Esophagus muscularis mucosa (tissue), 4 donors: ENCODE data around the gene ZBTB45. TPM values are rescaled to one million over a fixed set of nuclear protein-coding genes. Genes with fewer than 3 reads are reported as not detected.
"Not testable (repeated sequence)": the region's sequence is repeated elsewhere in the genome, so short reads cannot be mapped to it uniquely, and the experiment has no call there.

ENCODE experiments used
- DNase-seq: peaks from one replicate; pipeline ENCODE4 v3.0.0-alpha.2; 2017; ENCODE audit errors: extremely low spot score
- H3K27ac ChIP-seq, 4 donors: fragments of 200-600 bp; sonication (generic); replicated peaks in 1 of 4; 1 replicate in 3 of 4; 2 replicates in 1 of 4; pipeline ENCODE4 v1.5.1; 2016 to 2019; ENCODE audit warnings: mild to moderate bottlenecking in 1 of 4
- H3K27me3 ChIP-seq, 4 donors: fragments of 200-600 bp; sonication (generic); one replicate each; pipeline versions ENCODE4 v1.5.1 to v1.6.0; 2016 to 2019
- H3K36me3 ChIP-seq, 4 donors: fragments of 200-600 bp; sonication (generic); one replicate each; pipeline ENCODE4 v1.5.1; 2016 to 2019
- H3K4me1 ChIP-seq, 4 donors: fragments of 200-600 bp; sonication (generic); one replicate each; pipeline ENCODE4 v1.5.1; 2016 to 2019
- H3K4me3 ChIP-seq, 4 donors: fragments of 200-600 bp; sonication (generic); 1 replicate in 2 of 4; 2 replicates in 2 of 4; pipeline ENCODE4 v1.5.1; 2016 to 2019; ENCODE audit warnings: mild to moderate bottlenecking in 4 of 4, moderate library complexity in 1 of 4
- H3K9me3 ChIP-seq, 4 donors: fragments of 200-600 bp; sonication (generic); 1 replicate in 3 of 4; 2 replicates in 1 of 4; pipeline ENCODE4 v1.5.1; 2016 to 2019
- CTCF ChIP-seq, 3 experiments: fragments of 200-600 bp in 2 of 3; fragments of 450-650 bp in 1 of 3; sonication (generic) in 2 of 3; IDR thresholded peaks; one replicate each; pipeline ENCODE4 v1.5.1; 2017 to 2019; ENCODE audit warnings: antibody characterized with exemption in 3 of 3, mild to moderate bottlenecking in 2 of 3, moderate library complexity in 1 of 3
- EP300 ChIP-seq: sonication (generic); formaldehyde crosslinking; IDR thresholded peaks from one replicate; pipeline ENCODE4 v1.6.1; 2017; ENCODE audit warnings: antibody characterized with exemption
- POLR2A ChIP-seq: fragments of 450-650 bp; IDR thresholded peaks from one replicate; pipeline ENCODE4 v1.6.1; 2017; ENCODE audit warnings: antibody characterized with exemption, moderate library complexity, mild to moderate bottlenecking, low read depth
- POLR2AphosphoS5 ChIP-seq, 2 donors: sonication (generic); formaldehyde crosslinking; IDR thresholded peaks; one replicate each; pipeline ENCODE4 v1.6.1; 2017; ENCODE audit warnings: antibody characterized with exemption in 2 of 2
- WGBS: methylation state at CpG from one replicate; pipeline ENCODE4 v1.1.5; 2018; 5-methylcytosine and 5-hydroxymethylcytosine counted together
- intact Hi-C: fragments of 100-400 bp; cut with DNase I; formaldehyde crosslinking; loops from one replicate; pipeline ENCODE4 v1.15.1; 2023
- total RNA-seq, 4 donors: library from RNA; depleted of rRNA; stranded (reverse); fragments of >200 nt; gene quantifications; one replicate each; pipeline versions ENCODE4 v1.1.0 to v1.2.1, GENCODE V29; 2016

The ZBTB45 gene
- total RNA-seq, 4 donors from 2014 or later, result 8.8 to 20.0 (median 12.1) TPM

GRCh38 chr19:58492265-58492664 lies 27.3 kb downstream of the ZBTB45 start:
- Histone ChIP-seq H3K27me3 (no peaks in the 10 kb centered on the region), H3K27ac (no peak overlapping the region), H3K9me3 (no peaks in the 10 kb centered on the region), H3K36me3 (no peaks in the 10 kb centered on the region), H3K4me1 (no peaks in the 10 kb centered on the region), H3K4me3 (no peak overlapping the region)
- intact Hi-C loops, result no loop called here
- no peak for DNase-seq
- 87% methylated on average over 14 of the region's 14 CpGs for WGBS
- TF ChIP-seq POLR2AphosphoS5 (IDR thresholded peaks at IDR 0.05) (no peak), POLR2A (no peak), EP300 (no peak), CTCF (IDR thresholded peaks at IDR 0.05) (no peak)

- Histone ChIP-seq H3K9me3 (no peaks in the 10 kb centered on the region), H3K4me1 (no peaks in the 10 kb centered on the region), H3K27ac (no peak overlapping the region), H3K4me3 (no peak overlapping the region), H3K36me3 (no peaks in the 10 kb centered on the region), H3K27me3 (no peaks in the 10 kb centered on the region)
- intact Hi-C loops, result no loop called here
- WGBS, result 86% methylated on average over 5 of the region's 5 CpGs
- DNase-seq, result no peak
- no peak for TF ChIP-seq POLR2A
- no peak for TF ChIP-seq POLR2AphosphoS5 (IDR thresholded peaks at IDR 0.05)
- TF ChIP-seq CTCF (IDR thresholded peaks at IDR 0.05), result no peak
- TF ChIP-seq EP300, result no peak
Measured at GRCh38 chr19:58491393-58491792, 28.2 kb downstream of the ZBTB45 start.

GRCh38 chr19:58484349-58484748 lies 35.3 kb downstream of the ZBTB45 start:
- intact Hi-C loops, result not testable (repeated sequence)

GRCh38 chr19:58483776-58484175 lies 35.8 kb downstream of the ZBTB45 start:
- 69% methylated on average over 2 of the region's 2 CpGs for WGBS
- Histone ChIP-seq H3K36me3 (peaks cover 9 to 35% (median 31%) of the 10 kb centered on the region in 4 donors), H3K27me3 (no peaks in the 10 kb centered on the region), H3K27ac (no peak overlapping the region), H3K4me1 (no peaks in the 10 kb centered on the region), H3K9me3 (no peaks in the 10 kb centered on the region), H3K4me3 (no peak overlapping the region)
- intact Hi-C loops, result no loop called here
- no peak for DNase-seq
- TF ChIP-seq POLR2A (no peak), CTCF (IDR thresholded peaks at IDR 0.05) (no peak), EP300 (no peak), POLR2AphosphoS5 (IDR thresholded peaks at IDR 0.05) (no peak)

More at GRCh38 chr19:58484349-58484748, 35.3 kb downstream of the ZBTB45 start:
- H3K4me1 ChIP-seq, H3K9me3 ChIP-seq, H3K4me3 ChIP-seq, DNase-seq, H3K27ac ChIP-seq, H3K27me3 ChIP-seq: not testable (repeated sequence)
- 88% methylated on average over 5 of the region's 5 CpGs for WGBS
- H3K36me3 ChIP-seq, result peaks cover 9 to 32% (median 26%) of the 10 kb centered on the region in 4 donors

GRCh38 chr19:58482372-58482771 lies 37.2 kb downstream of the ZBTB45 start:
- Histone ChIP-seq H3K27me3 (no peaks in the 10 kb centered on the region), H3K9me3 (no peaks in the 10 kb centered on the region), H3K4me3 (no peak overlapping the region), H3K4me1 (peaks cover under 1 to 5% (median 3%) of the 10 kb centered on the region in 4 donors), H3K27ac (no peak overlapping the region), H3K36me3 (peaks cover 9 to 49% (median 38%) of the 10 kb centered on the region in 4 donors)
- intact Hi-C loops, result no loop called here
- WGBS, result 87% methylated on average over 7 of the region's 7 CpGs
- TF ChIP-seq POLR2A (no peak), EP300 (no peak), POLR2AphosphoS5 (IDR thresholded peaks at IDR 0.05) (no peak), CTCF (IDR thresholded peaks at IDR 0.05) (no peak)
- no peak for DNase-seq
